ENCODE results near the gene HAUS1.

HAUS1 gene

DNA sequence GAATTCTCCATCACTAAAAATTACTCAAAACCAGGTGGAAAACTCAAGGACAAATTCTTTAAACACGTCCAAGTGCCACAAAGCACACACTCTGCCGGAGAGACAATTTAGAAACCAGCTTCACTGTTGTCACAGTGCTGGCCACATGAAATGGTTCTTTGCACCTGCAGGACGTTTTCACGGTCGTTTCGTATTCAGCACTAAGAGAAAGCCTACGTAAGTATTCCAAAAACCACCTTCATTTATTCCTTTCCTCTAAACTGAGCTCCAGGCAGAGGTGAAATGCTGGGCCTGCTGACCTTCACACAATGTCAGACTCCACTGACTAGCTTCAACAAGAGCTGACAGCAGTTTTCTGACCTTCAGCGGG lies 6.8 kb upstream of the HAUS1 start:
- DNase-seq (ENCODE audit: extremely low read depth, insufficient read length), result no peak
- H3K36me3 ChIP-seq (ENCODE audit: control insufficient read depth, insufficient read depth, low read length), result peaks cover 5% of the 10 kb centered on the region
- no peaks in the 10 kb centered on the region for H3K27me3 ChIP-seq (replicated peaks; ENCODE audit: control insufficient read depth, insufficient read depth, low read length)
- H3K4me3 ChIP-seq (replicated peaks; ENCODE audit: low read depth, low read length), result peak overlapping the region; percentile 92
- TF ChIP-seq, protein P1, sequence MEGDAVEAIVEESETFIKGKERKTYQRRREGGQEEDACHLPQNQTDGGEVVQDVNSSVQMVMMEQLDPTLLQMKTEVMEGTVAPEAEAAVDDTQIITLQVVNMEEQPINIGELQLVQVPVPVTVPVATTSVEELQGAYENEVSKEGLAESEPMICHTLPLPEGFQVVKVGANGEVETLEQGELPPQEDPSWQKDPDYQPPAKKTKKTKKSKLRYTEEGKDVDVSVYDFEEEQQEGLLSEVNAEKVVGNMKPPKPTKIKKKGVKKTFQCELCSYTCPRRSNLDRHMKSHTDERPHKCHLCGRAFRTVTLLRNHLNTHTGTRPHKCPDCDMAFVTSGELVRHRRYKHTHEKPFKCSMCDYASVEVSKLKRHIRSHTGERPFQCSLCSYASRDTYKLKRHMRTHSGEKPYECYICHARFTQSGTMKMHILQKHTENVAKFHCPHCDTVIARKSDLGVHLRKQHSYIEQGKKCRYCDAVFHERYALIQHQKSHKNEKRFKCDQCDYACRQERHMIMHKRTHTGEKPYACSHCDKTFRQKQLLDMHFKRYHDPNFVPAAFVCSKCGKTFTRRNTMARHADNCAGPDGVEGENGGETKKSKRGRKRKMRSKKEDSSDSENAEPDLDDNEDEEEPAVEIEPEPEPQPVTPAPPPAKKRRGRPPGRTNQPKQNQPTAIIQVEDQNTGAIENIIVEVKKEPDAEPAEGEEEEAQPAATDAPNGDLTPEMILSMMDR (IDR thresholded peaks at IDR 0.05; ENCODE audit: insufficient read depth, low read length, poor library complexity, severe bottlenecking), result no peak

DNA sequence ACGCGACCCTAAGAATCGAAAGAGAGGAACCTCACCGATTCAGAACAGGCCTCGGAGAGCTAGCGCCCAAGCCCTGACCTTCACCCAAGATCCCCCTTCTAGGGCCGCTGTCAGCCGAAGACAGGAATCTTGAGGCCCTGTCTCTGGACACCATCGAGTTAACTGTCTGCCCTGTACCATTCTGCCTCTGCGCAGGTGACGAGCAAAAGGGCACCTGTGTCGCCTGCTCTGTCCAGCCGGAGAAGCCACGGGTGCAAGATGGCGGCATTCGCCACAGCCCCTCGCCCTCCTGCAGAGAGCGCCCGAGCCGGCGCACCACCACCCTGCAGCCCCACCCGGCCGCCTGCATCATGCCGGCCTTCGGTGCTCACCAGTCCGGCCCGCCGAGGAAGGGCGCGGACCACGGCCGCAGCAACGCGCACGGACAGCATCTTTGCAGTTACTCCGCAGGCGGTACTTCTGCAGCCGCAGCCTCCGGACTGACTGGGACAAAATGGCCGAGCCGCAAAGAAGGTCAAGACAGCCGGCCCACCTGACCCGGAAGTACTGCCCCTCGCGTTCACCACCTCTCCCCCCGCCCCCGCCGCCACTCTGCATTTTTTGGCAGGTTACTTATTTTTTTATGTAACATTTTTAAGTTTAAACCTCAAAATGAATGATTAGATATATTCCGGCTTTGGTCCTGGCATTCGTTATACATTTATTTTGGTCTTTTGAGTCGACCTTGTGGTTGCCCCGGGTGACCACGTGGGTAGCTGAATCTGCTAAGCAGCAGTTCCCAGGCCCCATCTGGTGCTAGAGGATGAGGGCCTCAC lies 6.2 kb upstream of the HAUS1 start, which contains the start of gene ATP5F1A:
ATP5F1A (minus strand) TSS at position 496 of the 815 bp plus-strand sequence; CDS start at position 431, 65 bp downstream.
- peak; percentile 88 for DNase-seq (ENCODE audit: extremely low read depth, insufficient read length)
- TF ChIP-seq, protein P1 (IDR thresholded peaks at IDR 0.05; ENCODE audit: insufficient read depth, low read length, poor library complexity, severe bottlenecking), result no peak
- Histone ChIP-seq H3K36me3 (ENCODE audit: control insufficient read depth, insufficient read depth, low read length) (peaks cover 5% of the 10 kb centered on the region), H3K4me3 (replicated peaks; ENCODE audit: low read depth, low read length) (peak within 1 kb of the TSS; percentile 92), H3K27me3 (replicated peaks; ENCODE audit: control insufficient read depth, insufficient read depth, low read length) (no peaks in the 10 kb centered on the region)

DNA sequence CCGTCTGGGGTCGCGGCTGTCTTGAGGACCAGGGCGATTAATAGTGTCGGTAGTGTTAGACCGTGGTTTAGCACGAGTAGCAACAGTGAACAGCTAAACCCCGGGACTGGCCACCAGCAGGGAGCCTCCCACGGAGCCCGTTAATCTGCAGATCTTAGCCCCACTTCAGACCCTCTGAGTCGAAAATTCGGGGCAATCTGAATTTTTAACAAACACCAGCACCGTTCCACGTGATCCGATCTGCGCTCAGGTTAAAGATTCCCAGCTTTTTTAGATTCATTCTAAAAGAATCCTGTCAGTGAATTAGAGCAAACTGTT lies 5.6 kb upstream of the HAUS1 start:
- TF ChIP-seq, protein P1 (IDR thresholded peaks at IDR 0.05; ENCODE audit: insufficient read depth, low read length, poor library complexity, severe bottlenecking), result no peak
- no peaks in the 10 kb centered on the region for H3K27me3 ChIP-seq (replicated peaks; ENCODE audit: control insufficient read depth, insufficient read depth, low read length)
- peak overlapping the region; percentile 92 for H3K4me3 ChIP-seq (replicated peaks; ENCODE audit: low read depth, low read length)
- no peak for DNase-seq (ENCODE audit: extremely low read depth, insufficient read length)
- H3K36me3 ChIP-seq (ENCODE audit: control insufficient read depth, insufficient read depth, low read length), result peaks cover 1% of the 10 kb centered on the region

GRCh38 chr18:46099463-46099862 lies 4.7 kb upstream of the HAUS1 start:
- TF ChIP-seq, protein P1 (IDR thresholded peaks at IDR 0.05; ENCODE audit: insufficient read depth, low read length, poor library complexity, severe bottlenecking), result no peak
- Histone ChIP-seq H3K36me3 (ENCODE audit: control insufficient read depth, insufficient read depth, low read length) (no peaks in the 10 kb centered on the region), H3K4me3 (replicated peaks; ENCODE audit: low read depth, low read length) (no peak overlapping the region), H3K27me3 (replicated peaks; ENCODE audit: control insufficient read depth, insufficient read depth, low read length) (no peaks in the 10 kb centered on the region)
- no peak for DNase-seq (ENCODE audit: extremely low read depth, insufficient read length)

- Histone ChIP-seq H3K4me3 (replicated peaks; ENCODE audit: low read depth, low read length) (no peak overlapping the region), H3K27me3 (replicated peaks; ENCODE audit: control insufficient read depth, insufficient read depth, low read length) (no peaks in the 10 kb centered on the region), H3K36me3 (ENCODE audit: control insufficient read depth, insufficient read depth, low read length) (no peaks in the 10 kb centered on the region; the same call in 1 of the 2 replicates)
- DNase-seq (ENCODE audit: extremely low read depth, insufficient read length), result no peak
- TF ChIP-seq, protein P1 (IDR thresholded peaks at IDR 0.05; ENCODE audit: insufficient read depth, low read length, poor library complexity, severe bottlenecking), result no peak
These were observed 5.2 kb downstream of the HAUS1 start for GRCh38 chr18:46109386-46109785.

Measured in GM06990 (cell line).